SU-DHL-6 (cell line): ENCODE results near the gene DBF4.

Source experiments
- CTCF ChIP-seq: fragments of 200-600 bp; sonication (generic); IDR thresholded peaks from one replicate; pipeline ENCODE4 v1.5.1; 2017; ENCODE audit warnings: antibody characterized with exemption, mild to moderate bottlenecking, low read length, moderate library complexity; ENCODE audit not compliant: insufficient read depth, poor library complexity, severe bottlenecking
- EZH2phosphoT487 ChIP-seq: fragments of 200-600 bp; sonication (generic), shearing (Covaris generic); conservative IDR thresholded peaks from 2 replicates; pipeline ENCODE4 v1.6.1; 2018; ENCODE audit warnings: mild to moderate bottlenecking, antibody characterized with exemption, low read length, moderate library complexity, mixed read lengths

- TF ChIP-seq CTCF (no peak), EZH2phosphoT487 (no peak)
Observed at GRCh38 chr7:87912121-87912520, 35.8 kb downstream of the DBF4 start.
